ENCODE measurements around the gene MT1G. TPM values are rescaled to one million over a fixed set of nuclear protein-coding genes. Genes with fewer than 3 reads are reported as not detected.

The MT1G gene
- total RNA-seq, 1 experiment from 2014 or later: 23.4 TPM

- Histone ChIP-seq H3K4me1 (ENCODE audit: insufficient read depth, low read length) (peaks cover 6% of the 10 kb centered on the region), H3K4me2 (ENCODE audit: insufficient read depth, insufficient read length, low read length) (no peak overlapping the region), H2BK12ac (ENCODE audit: insufficient read length, low read depth, low read length) (no peak overlapping the region), H2BK5ac (ENCODE audit: insufficient read length, low read length) (no peak overlapping the region), H2BK20ac (ENCODE audit: low read depth, low read length, poor library complexity, severe bottlenecking) (no peak overlapping the region), H3K56ac (ENCODE audit: insufficient read length, low read depth, low read length) (no peak overlapping the region), H4K5ac (ENCODE audit: insufficient read length, low read depth, low read length) (no peak overlapping the region), H3K79me1 (ENCODE audit: insufficient read depth, low read depth, low read length, poor library complexity, severe bottlenecking) (no peaks in the 10 kb centered on the region), H4K8ac (replicated peaks; ENCODE audit: insufficient read length, low read depth, low read length) (no peak overlapping the region), H4K20me1 (ENCODE audit: control insufficient read depth, insufficient read depth, insufficient read length) (no peaks in the 10 kb centered on the region), H2AK5ac (ENCODE audit: insufficient read length, low read length) (no peak overlapping the region), H3K23ac (ENCODE audit: insufficient read length, low read depth, low read length) (no peak overlapping the region), H3K18ac (ENCODE audit: insufficient read length, low read depth, low read length) (no peak overlapping the region), H3K23me2 (ENCODE audit: insufficient read length, low read depth, low read length, poor library complexity, severe bottlenecking) (no peaks in the 10 kb centered on the region), H3K14ac (ENCODE audit: insufficient read depth, low read length) (no peak overlapping the region), H3K27me3 (ENCODE audit: insufficient read depth, low read length) (no peaks in the 10 kb centered on the region), H3K79me2 (ENCODE audit: insufficient read depth, low read length) (no peaks in the 10 kb centered on the region), H4K91ac (ENCODE audit: insufficient read length, low read depth, low read length) (no peak overlapping the region), H3K9ac (ENCODE audit: extremely low read depth, insufficient read length, low read length) (no peak overlapping the region), H3K9me3 (ENCODE audit: control insufficient read depth, low read depth, low read length) (no peaks in the 10 kb centered on the region), H3K27ac (ENCODE audit: insufficient read length, low read depth, low read length) (no peak overlapping the region), H2BK120ac (ENCODE audit: low read depth, low read length, poor library complexity, severe bottlenecking) (no peak overlapping the region), H2BK15ac (ENCODE audit: low read depth, low read length) (no peak overlapping the region), H2AFZ (ENCODE audit: low read length) (no peak overlapping the region), H3T11ph (ENCODE audit: low read length) (no peak overlapping the region), H3K4ac (ENCODE audit: low read depth, low read length) (no peak overlapping the region)
- no peak for DNase-seq
- no peak overlapping the region for H3K27ac Mint-ChIP-seq
- H3K4me3 Mint-ChIP-seq: no peak overlapping the region
- WGBS (ENCODE audit: extremely low coverage, insufficient read length, low lambda C conversion rate): no CpG with 5 or more reads among the region's 5 CpGs
- no peak for TF ChIP-seq CTCF (conservative IDR thresholded peaks at IDR 0.05)
- peaks cover 0 to 5% (median 5%) of the 10 kb centered on the region in 3 experiments; a peak in 4 of 7 replicates for H3K36me3 Mint-ChIP-seq (ENCODE audit: insufficient read depth in 1 of 3, low read depth in 3 of 3)
- peaks cover 9% of the 10 kb centered on the region in 2 experiments for H3K4me1 Mint-ChIP-seq
- H3K27me3 Mint-ChIP-seq (ENCODE audit: low read depth): peaks cover 8% of the 10 kb centered on the region
- H3K9me3 Mint-ChIP-seq: peaks cover 11% of the 10 kb centered on the region in 2 experiments
Observed at GRCh38 chr16:56697456-56698155, 29.7 kb upstream of the MT1G start.

Data from H9 (cell line).